PFSK-1 (cell line): Measurements from ENCODE around the gene SMIM5.

ENCODE experiments used
- FOXP2 ChIP-seq: optimal IDR thresholded peaks from 2 replicates; pipeline ENCODE3; 2011; ENCODE audit warnings: borderline replicate concordance, control low read depth, inconsistent platforms; ENCODE audit not compliant: insufficient read depth; ENCODE audit errors: extremely low read length, extremely low read depth
- POLR2AphosphoS5 ChIP-seq: IDR thresholded peaks from 2 replicates; pipeline ENCODE4 v1.6.1; 2012; ENCODE audit warnings: low read depth, mild to moderate bottlenecking, control low read depth, low read length, moderate library complexity
- REST ChIP-seq, 2 experiments: IDR thresholded peaks; 2 replicates each; pipeline versions ENCODE4 v1.6.1 to v1.8.0; 2011 to 2012; ENCODE audit warnings: low read depth in 2 of 2, low read length in 2 of 2, control low read depth in 1 of 2, inconsistent platforms in 1 of 2, mild to moderate bottlenecking in 1 of 2, moderate library complexity in 1 of 2; ENCODE audit not compliant: insufficient read depth in 1 of 2
- SIN3A ChIP-seq: IDR thresholded peaks from 2 replicates; pipeline ENCODE4 v1.6.1; 2012; ENCODE audit warnings: mild to moderate bottlenecking, low read length, moderate library complexity, borderline replicate concordance; ENCODE audit not compliant: insufficient read depth
- TAF1 ChIP-seq: IDR thresholded peaks from 2 replicates; pipeline ENCODE4 v1.6.1; 2012; ENCODE audit warnings: low read length, control low read depth, borderline replicate concordance; ENCODE audit not compliant: insufficient read depth

SMIM5 gene

GRCh38 chr17:75639771-75640555 is 6.7 kb downstream of the SMIM5 start:
- TF ChIP-seq TAF1 = no peak

GRCh38 chr17:75640556-75641119 is 7.4 kb downstream of the SMIM5 start:
- TF ChIP-seq TAF1 = no peak
- TF ChIP-seq POLR2AphosphoS5 = no peak
- TF ChIP-seq FOXP2 = no peak
- TF ChIP-seq REST (IDR thresholded peaks at IDR 0.05; ENCODE audit: insufficient read depth in 1 of 2, low read depth in 2 of 2, low read length in 2 of 2) = no peak
- TF ChIP-seq SIN3A = no peak

GRCh38 chr17:75641343-75641742 is 8.1 kb downstream of the SMIM5 start:
- TF ChIP-seq SIN3A (no peak), TAF1 (no peak), FOXP2 (no peak), REST (IDR thresholded peaks at IDR 0.05; ENCODE audit: insufficient read depth in 1 of 2, low read depth in 2 of 2, low read length in 2 of 2) (no peak), POLR2AphosphoS5 (no peak)

- TF ChIP-seq REST (IDR thresholded peaks at IDR 0.05; ENCODE audit: insufficient read depth in 1 of 2, low read depth in 2 of 2, low read length in 2 of 2) = no peak
- no peak for TF ChIP-seq POLR2AphosphoS5
- no peak for TF ChIP-seq FOXP2
- TF ChIP-seq SIN3A = no peak
- TF ChIP-seq TAF1 = no peak
These were observed 9.0 kb downstream of the SMIM5 start for GRCh38 chr17:75642182-75642783.

- TF ChIP-seq FOXP2 (no peak), SIN3A (no peak), REST (IDR thresholded peaks at IDR 0.05; ENCODE audit: insufficient read depth in 1 of 2, low read depth in 2 of 2, low read length in 2 of 2) (no peak)
These were observed 9.8 kb downstream of the SMIM5 start for GRCh38 chr17:75642784-75643642.
